Skeletal muscle cell (primary cell): ENCODE measurements around the gene ENTR1.

Experiments
- DNase-seq: peaks from one replicate; pipeline ENCODE4 v3.0.0-alpha.2; 2010; ENCODE audit warnings: low read depth
- H3K4me3 ChIP-seq: 2 replicates; pipeline ENCODE4 v1.5.1; 2011; ENCODE audit warnings: low read depth, mild to moderate bottlenecking, control low read depth, low read length, moderate library complexity

Gene ENTR1

GRCh38 chr9:136381966-136382513, 28.4 kb downstream of the ENTR1 start:
- no peak for DNase-seq
- H3K4me3 ChIP-seq: no peak overlapping the region

GRCh38 chr9:136381311-136381710, 29.1 kb downstream of the ENTR1 start:
- H3K4me3 ChIP-seq: no peak overlapping the region
- no peak for DNase-seq

GRCh38 chr9:136380381-136380780, 30.0 kb downstream of the ENTR1 start:
- DNase-seq: no peak
- no peak overlapping the region for H3K4me3 ChIP-seq

GRCh38 chr9:136379891-136380290, 30.5 kb downstream of the ENTR1 start:
- DNase-seq: no peak
- no peak overlapping the region for H3K4me3 ChIP-seq

DNA sequence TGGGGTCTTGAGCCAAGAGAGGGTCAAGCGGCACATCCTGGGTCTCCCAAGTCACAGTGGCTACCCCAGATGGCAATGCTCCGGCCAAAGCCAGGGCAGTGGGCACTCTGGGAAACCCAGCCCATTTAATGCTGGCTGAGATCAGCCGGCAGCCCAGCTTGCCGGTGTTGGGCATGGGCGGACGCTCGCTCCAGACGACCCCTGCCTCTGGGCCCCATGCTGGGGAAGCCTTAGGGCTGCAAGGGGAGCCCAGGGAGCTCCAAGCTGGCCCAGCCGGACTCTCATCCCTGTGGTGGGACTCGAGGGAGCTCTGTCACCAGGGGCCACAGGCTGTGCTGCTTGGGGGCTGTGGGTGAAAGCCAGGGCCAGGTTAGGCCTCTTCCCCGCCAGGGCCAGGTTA, 31.0 kb downstream of the ENTR1 start:
- no peak overlapping the region for H3K4me3 ChIP-seq
- DNase-seq: no peak

GRCh38 chr9:136379003-136379287, 31.5 kb downstream of the ENTR1 start:
- no peak for DNase-seq
- H3K4me3 ChIP-seq: no peak overlapping the region

GRCh38 chr9:136378170-136379002, 32.0 kb downstream of the ENTR1 start:
- H3K4me3 ChIP-seq: no peak overlapping the region
- DNase-seq: no peak

DNA sequence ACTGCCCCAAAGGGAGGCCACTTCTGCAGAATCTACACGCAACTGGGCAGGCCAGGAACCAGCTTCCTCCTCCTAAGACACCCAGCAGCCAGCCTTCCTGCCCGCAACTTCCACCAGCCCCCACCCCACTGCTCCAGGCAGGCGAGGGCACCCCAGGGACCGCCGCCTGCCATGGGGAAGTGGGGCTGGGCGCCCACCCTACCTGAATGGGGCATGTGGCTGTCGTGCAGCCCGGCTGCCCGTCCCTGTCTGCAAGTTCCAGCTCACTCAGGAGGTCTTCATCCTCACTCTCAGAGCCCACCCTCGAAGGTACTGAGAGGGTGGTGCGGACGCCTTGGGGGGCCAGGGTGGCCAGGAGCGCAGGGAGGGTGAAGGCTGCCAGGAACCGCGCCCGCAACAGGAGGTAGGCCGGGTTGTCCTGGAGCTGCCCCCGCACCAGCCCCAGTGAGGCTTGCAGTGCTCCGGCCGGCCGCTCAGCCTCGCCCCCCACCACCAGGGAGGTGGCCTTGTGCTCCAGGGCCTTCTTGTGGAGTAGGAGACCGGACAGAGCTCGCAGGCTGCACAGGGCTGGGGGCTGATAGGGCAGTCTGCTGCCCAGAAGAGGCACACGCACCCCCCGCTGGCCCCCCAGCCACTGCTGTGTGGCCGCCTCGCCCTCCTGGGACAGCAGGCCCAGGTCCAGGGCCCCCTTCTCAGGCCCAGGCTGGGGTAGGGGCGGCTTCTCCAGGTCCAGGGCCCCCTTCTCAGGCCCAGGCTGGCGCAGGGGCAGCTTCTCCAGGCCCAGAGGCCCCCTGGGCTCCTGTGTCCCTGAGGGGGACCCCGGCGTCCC, 32.9 kb downstream of the ENTR1 start:
- no peak overlapping the region for H3K4me3 ChIP-seq
- no peak for DNase-seq

DNA sequence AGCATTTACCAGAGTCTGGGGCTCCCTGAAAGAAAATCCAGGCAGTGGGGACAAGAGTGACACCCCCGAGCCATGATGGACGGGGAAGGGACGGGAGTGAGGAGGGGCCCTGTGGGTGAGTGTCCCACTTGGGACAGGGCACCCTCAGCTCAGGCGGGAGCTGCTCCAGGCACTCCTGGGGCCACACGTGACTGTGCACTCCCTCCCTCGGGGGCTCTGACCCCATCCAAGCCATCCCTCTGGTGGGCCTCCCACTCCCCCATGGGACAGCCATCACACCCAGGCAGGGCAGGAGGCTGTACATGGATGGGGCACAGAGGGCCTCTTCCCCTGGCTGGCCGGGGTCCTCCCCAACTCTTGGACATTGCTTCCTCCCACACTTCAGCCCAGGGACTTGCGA, 34.0 kb downstream of the ENTR1 start:
- no peak for DNase-seq

GRCh38 chr9:136375096-136375495, 35.3 kb downstream of the ENTR1 start:
- H3K4me3 ChIP-seq: no peak overlapping the region
- no peak for DNase-seq

More for the DNA sequence above, 34.0 kb downstream of the ENTR1 start:
- no peak overlapping the region for H3K4me3 ChIP-seq

DNA sequence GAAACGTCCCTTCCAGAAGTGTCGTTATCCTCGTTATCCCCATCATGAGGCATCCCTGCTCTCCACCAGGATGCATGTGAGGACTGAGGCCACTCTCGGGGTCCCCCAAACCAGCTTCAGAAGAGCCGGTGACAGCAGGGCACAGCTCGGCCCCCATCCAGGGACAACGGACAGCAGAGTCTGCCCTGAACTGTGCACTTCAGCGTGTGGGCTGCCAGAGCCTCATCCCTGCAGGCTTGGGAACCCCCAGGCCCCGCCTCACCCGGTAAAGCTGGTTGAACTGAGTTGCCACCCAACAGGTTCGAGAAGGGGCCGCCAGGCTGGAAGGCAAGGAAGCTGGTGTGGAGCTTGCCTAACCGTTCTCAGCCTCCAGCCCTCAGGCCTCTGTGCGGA, 36.2 kb downstream of the ENTR1 start:
- DNase-seq: no peak
- no peak overlapping the region for H3K4me3 ChIP-seq

DNA sequence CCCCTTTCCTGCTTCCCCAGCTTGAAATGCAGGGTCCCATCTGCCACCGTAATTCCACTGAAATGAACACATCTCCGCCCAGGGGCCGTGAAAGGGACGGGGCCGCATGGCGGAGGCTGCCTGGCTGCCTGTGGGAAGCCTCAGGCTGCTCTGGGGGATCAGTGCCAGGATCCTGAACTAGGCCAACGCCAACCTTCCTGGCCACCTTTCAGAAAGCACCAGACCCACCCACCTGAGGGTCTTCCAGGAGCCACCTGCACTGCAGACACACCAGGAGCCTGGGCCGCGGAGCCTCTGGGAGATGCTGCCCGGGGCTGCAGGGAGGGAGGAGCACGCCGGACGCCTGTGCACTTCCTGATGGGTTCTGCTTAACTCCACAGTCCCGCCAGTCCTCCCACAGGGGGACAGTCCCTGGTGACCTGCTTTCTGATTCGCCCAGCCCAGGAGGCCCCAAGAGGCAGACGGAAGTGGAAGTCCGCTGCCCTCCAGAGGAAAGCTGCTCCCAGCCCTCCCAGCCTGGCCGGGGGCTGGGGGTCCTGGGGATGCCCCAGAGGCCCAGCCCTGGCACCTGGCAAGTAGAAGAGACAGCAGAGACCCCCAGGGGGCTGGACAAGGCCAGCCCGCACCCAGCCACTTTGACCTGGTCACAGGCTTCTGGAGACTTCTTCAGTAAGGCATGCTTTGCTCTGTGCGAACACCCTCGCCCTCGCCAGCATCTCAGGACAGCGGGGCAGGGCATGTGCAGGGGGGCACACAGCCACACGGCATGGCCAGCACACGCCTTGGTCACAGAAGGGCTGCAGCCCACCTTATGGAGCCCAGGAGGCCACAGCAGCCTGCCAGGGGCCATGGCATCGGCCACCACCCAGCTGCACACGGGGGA, 36.9 kb downstream of the ENTR1 start, which contains the start of gene CARD9:
TSS of gene CARD9 (minus strand) at position 370 of the 883 bp plus-strand sequence. CDS start 1,591 bp downstream, outside the sequence.
- DNase-seq: no peak

GRCh38 chr9:136372561-136373299, 37.7 kb downstream of the ENTR1 start:
- no peak overlapping the region for H3K4me3 ChIP-seq
- DNase-seq: peak; percentile 47

More for the DNA sequence above, 36.9 kb downstream of the ENTR1 start, which contains the start of gene CARD9:
- H3K4me3 ChIP-seq: no peak within 1 kb of the TSS

DNA sequence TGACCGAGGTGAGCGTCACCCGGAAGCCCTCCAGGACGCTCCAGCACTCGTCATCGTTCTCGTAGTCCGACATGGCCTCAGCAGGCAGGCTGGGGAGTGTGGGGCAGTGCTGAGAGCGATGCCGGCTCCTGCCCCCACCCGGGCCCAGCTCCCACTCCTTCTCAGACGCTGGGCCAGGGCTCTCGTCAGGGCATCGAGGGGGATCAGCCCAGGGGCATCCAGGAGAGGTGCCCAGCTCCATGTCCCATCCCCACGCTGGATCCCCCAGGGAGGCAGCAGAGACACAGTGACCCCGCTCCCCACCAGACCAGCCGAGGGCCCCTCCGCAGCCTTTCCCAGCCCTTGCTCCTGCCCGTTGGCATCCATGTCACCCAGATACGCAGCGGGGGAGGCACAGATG, 38.4 kb downstream of the ENTR1 start:
- H3K4me3 ChIP-seq: no peak overlapping the region
- no peak for DNase-seq

GRCh38 chr9:136371533-136371880, 38.9 kb downstream of the ENTR1 start:
- H3K4me3 ChIP-seq: no peak overlapping the region
- no peak for DNase-seq

DNA sequence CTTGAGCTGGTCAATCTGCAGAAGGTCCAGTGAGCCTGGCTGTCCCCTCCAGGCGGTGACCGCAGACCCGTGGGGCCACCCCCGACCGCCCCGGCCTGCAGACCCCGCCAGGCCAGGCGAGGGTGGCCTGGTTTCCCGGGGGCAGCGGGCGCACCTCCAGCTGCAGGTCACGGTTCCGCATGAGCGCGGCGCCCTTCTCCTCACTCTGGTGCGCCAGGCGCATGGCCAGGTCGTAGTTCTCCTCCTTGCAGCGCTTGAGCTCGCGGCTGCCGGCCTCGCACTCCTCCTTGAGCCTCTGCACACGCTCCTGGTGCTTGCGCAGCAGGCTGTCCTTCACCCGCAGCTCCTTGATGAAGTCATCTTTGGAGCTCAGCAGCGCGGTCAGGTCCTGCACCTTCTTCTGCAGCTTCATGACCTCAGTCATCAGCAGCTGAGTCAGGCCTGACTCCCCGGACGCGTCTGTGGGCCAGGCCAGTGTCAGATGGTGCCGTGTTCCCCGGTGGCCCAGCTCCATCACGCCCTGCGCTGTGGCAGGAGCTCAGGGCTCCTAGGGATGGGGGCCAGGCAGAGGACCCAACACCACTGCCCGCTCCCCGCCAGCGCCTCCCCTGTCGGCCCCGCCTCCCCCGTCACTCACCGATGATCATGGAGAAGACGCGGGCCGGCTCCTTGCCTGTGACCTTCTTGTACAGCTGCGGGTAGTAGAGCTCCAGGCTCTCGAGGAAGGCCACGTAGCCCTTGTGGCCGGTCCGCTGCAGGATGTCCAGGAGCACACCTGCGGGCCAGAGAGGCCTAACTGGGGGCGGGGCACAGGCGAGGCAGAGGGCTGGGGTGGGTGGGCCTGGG, 39.5 kb downstream of the ENTR1 start:
- no peak overlapping the region for H3K4me3 ChIP-seq
- no peak for DNase-seq

DNA sequence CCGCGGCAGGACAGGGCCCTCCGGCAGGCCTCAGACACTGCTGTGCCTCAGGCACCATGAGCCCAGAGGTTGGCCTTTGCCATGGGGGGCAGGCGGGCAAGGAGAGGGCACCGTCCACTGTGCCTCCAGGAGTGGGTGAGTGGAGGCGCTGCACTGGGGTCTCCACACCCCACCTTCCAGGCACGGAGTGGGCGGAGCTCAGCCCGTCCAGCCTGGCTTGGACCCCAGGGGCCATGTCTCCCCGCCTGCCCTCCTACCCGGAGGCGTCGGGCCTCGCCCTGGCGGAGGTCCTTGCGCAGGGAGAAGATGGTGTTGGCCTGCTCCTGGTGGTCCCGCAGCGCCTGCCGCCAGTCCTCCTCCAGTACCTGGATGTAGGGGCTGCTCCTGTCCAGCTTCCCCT, 40.4 kb downstream of the ENTR1 start:
- no peak for DNase-seq
- H3K4me3 ChIP-seq: no peak overlapping the region

DNA sequence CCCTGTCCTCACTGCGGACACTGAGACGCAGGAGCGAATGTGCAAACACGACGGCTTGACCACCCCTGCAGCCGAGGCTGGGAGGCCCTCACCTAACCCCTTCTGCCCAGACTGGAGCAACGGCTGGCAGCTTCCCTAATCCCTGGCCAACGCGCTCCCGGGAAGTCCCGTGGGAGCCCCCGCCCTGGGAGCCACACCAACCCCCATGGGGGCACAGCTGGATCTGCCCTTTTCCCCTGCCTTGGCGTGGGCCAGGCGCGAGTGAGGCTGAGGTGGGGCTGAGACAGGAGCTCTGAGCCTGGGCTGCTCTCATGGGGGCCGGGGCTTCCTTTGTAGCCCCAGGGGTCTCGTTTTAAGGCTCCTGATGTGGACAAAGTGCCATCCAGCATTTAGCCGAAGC, 42.2 kb downstream of the ENTR1 start:
- no peak overlapping the region for H3K4me3 ChIP-seq
- DNase-seq: no peak
